K562 (cell line): ENCODE measurements around the gene PXDC1. TPM values are rescaled to one million over a fixed set of nuclear protein-coding genes. Genes with fewer than 3 reads are reported as not detected.

Experiments
- ATAC-seq: fragments of 200-7000 bp; cut with Tn5 transposase; 3 replicates; pipeline ENCODE4 v1.9.1; 2020; ENCODE audit warnings: moderate library complexity
- BruUV-seq: library from RNA; stranded (reverse); fragments of 400-500 nt; replicated peaks from 2 replicates; lab custom pipeline; 2021; lab: Mats Ljungman, UMichigan
- CTCF ChIA-PET: fragments of 300-600 bp; formaldehyde crosslinking; extraction: SDS; loops from one replicate; lab custom pipeline; 2021; ENCODE audit warnings: low intra/inter-chr PET ratio; lab: Yijun Ruan, JAX
- POLR2A ChIA-PET: fragments of 300-600, 350-650 bp; sonication (Branson Sonifier 250); formaldehyde crosslinking; extraction: SDS; loops from one replicate; lab custom pipeline; 2021; ENCODE audit warnings: antibody characterized with exemption, inconsistent platforms; lab: Yijun Ruan, JAX
- DNase-seq, 4 experiments: peaks; one replicate each; pipeline versions ENCODE4 v3.0.0 to v3.0.0-alpha.2; 2011 to 2018; ENCODE audit warnings: low spot score in 3 of 4, mixed read lengths in 3 of 4; ENCODE audit errors: extremely low read depth in 1 of 4
- FAIRE-seq: peaks from 2 replicates; lab custom pipeline; 2011; peaks lifted over from hg19 to GRCh38; lab: Jason Lieb, UNC
- H2AFZ ChIP-seq: 2 replicates; pipeline ENCODE4 v1.6.0; 2011; ENCODE audit warnings: low read depth, low read length, control low read depth, inconsistent platforms
- H3K27ac ChIP-seq: fragments of 200-600 bp; 3 replicates; pipeline ENCODE4 v1.8.0; 2011; ENCODE audit warnings: low read depth, mild to moderate bottlenecking, control low read depth, inconsistent platforms, low read length, moderate library complexity, mixed read lengths; ENCODE audit errors: extremely low read depth
- H3K27me3 ChIP-seq, 2 experiments: fragments of 300-600 bp in 1 of 2; 2 replicates in 1 of 2; 3 replicates in 1 of 2; pipeline versions ENCODE4 v1.6.0 to v1.8.0; 2011; ENCODE audit warnings: inconsistent platforms in 2 of 2, low read length in 2 of 2, mild to moderate bottlenecking in 1 of 2, mixed read lengths in 1 of 2, moderate library complexity in 1 of 2; ENCODE audit not compliant: control insufficient read depth in 2 of 2, insufficient read depth in 2 of 2
- H3K36me3 ChIP-seq: fragments of 300-600 bp; 3 replicates; pipeline ENCODE4 v1.8.0; 2011; ENCODE audit warnings: mild to moderate bottlenecking, low read length, inconsistent platforms; ENCODE audit not compliant: control insufficient read depth, insufficient read depth
- H3K4me1 ChIP-seq, 2 experiments: fragments of 200-600 bp in 1 of 2; replicated peaks in 1 of 2; 2 replicates in 1 of 2; 3 replicates in 1 of 2; pipeline versions ENCODE4 v1.5.1 to v1.8.0; 2011; ENCODE audit warnings: inconsistent platforms in 2 of 2, low read length in 2 of 2, mild to moderate bottlenecking in 1 of 2, mixed read lengths in 1 of 2, moderate library complexity in 1 of 2; ENCODE audit not compliant: control insufficient read depth in 2 of 2, insufficient read depth in 2 of 2
- H3K4me2 ChIP-seq: 2 replicates; pipeline ENCODE4 v1.6.1; 2011; ENCODE audit warnings: low read length, control low read depth, inconsistent platforms, mixed read lengths; ENCODE audit not compliant: insufficient read depth
- H3K4me3 ChIP-seq: fragments of 200-600 bp; sonication (generic), shearing (Covaris generic); 2 replicates; pipeline ENCODE4 v1.5.1; 2016; ENCODE audit warnings: control low read depth, inconsistent platforms
- H3K79me2 ChIP-seq: fragments of 200-600 bp; 3 replicates; pipeline ENCODE4 v1.8.0; 2011; ENCODE audit warnings: low read length, inconsistent platforms; ENCODE audit not compliant: control insufficient read depth, insufficient read depth
- H3K9ac ChIP-seq, 2 experiments: 2 replicates each; pipeline versions ENCODE4 v1.6.0 to v1.6.1; 2011; ENCODE audit warnings: low read depth in 2 of 2, low read length in 2 of 2, control low read depth in 1 of 2, inconsistent platforms in 1 of 2, mild to moderate bottlenecking in 1 of 2, mixed read lengths in 1 of 2; ENCODE audit not compliant: insufficient read depth in 1 of 2
- H3K9me1 ChIP-seq: one replicate; pipeline ENCODE4 v1.6.0; 2011; ENCODE audit warnings: inconsistent platforms, mild to moderate bottlenecking, low read length, moderate library complexity; ENCODE audit not compliant: control insufficient read depth, insufficient read depth
- H3K9me3 ChIP-seq: replicated peaks from 2 replicates; pipeline ENCODE4 v1.5.1; 2011; ENCODE audit warnings: low read depth, low read length, inconsistent platforms; ENCODE audit not compliant: control insufficient read depth, insufficient read depth
- H4K20me1 ChIP-seq: replicated peaks from 2 replicates; pipeline ENCODE4 v1.6.1; 2011; ENCODE audit warnings: low read length, inconsistent platforms, mixed read lengths; ENCODE audit not compliant: control insufficient read depth, insufficient read depth
- BHLHE40 ChIP-seq: IDR thresholded peaks from 2 replicates; pipeline ENCODE4 v1.6.1; 2011; ENCODE audit warnings: low read length, improper control_type of control experiment
- DACH1 ChIP-seq: fragments of 450-650 bp; IDR thresholded peaks from 2 replicates; pipeline ENCODE4 v1.6.1; 2018; ENCODE audit not compliant: partially characterized antibody
- WGBS: fragments of 100-300 bp; shearing (Covaris generic); methylation state at CpG from one replicate; pipeline ENCODE4 v1.1.6; 2016; ENCODE audit warnings: low coverage, mixed read lengths; ENCODE audit not compliant: insufficient coverage; ENCODE audit errors: missing lambda C conversion rate; 5-methylcytosine and 5-hydroxymethylcytosine counted together
- in situ Hi-C: fragments of 300-500 bp; cut with MboI; formaldehyde crosslinking; loops from 4 replicates; pipeline ENCODE4 v1.15.0; 2018; ENCODE audit warnings: inconsistent platforms, mixed read lengths
- intact Hi-C: fragments of 100-400 bp; cut with micrococcal nuclease; formaldehyde crosslinking; loops from 2 replicates; pipeline ENCODE4 v1.14.2; 2022
- polyA plus RNA-seq, 8 experiments: library from polyadenylated mRNA; depleted of rRNA in 4 of 8; stranded (reverse) in 5 of 8; unstranded in 3 of 8; fragments of >200 nt; fragmentation: Nextera tagmentation in 2 of 8; fragmentation: Illumina TruSeq in 1 of 8; extraction: Ambion mirVana in 2 of 8; extraction: Trizol in 1 of 8; gene quantifications; 2 replicates each; pipeline versions ENCODE4 v1.2.1 to v1.2.3, GENCODE V29; 2011 to 2014; ENCODE audit warnings: inconsistent platforms in 1 of 8, missing spikeins in 1 of 8
- total RNA-seq, 7 experiments: library from RNA; depleted of rRNA in 6 of 7; stranded (reverse); fragments of >200 nt in 6 of 7; fragmentation: Illumina TruSeq in 2 of 7; extraction: Trizol in 2 of 7; gene quantifications; 2 replicates each; pipeline versions ENCODE4 v1.2.1 to v1.2.3, GENCODE V29; 2011 to 2021; ENCODE audit warnings: low replicate concordance in 1 of 7
- TF ChIP-seq, protein P1 (sequence below): IDR thresholded peaks from 2 replicates; pipeline ENCODE4 v1.6.1; 2014; ENCODE audit warnings: antibody characterized with exemption
- TF ChIP-seq, protein P2 (sequence below), 2 experiments: IDR thresholded peaks; 2 replicates each; pipeline ENCODE4 v1.6.1; 2011; ENCODE audit warnings: borderline replicate concordance in 1 of 2, control low read depth in 1 of 2, low read depth in 1 of 2, low read length in 1 of 2, mild to moderate bottlenecking in 1 of 2, mixed read lengths in 1 of 2, moderate library complexity in 1 of 2; ENCODE audit not compliant: insufficient read depth in 1 of 2, insufficient read length in 1 of 2, poor library complexity in 1 of 2, severe bottlenecking in 1 of 2; ENCODE audit errors: extremely low read depth in 1 of 2

Gene PXDC1
- total and polyA plus RNA-seq, 9 of the 15 experiments (the other 6 are each of a cell fraction or from before 2014, with no cell fraction given) = 0.09 to 0.33 (median 0.16) TPM; not detected in 5

DNA sequence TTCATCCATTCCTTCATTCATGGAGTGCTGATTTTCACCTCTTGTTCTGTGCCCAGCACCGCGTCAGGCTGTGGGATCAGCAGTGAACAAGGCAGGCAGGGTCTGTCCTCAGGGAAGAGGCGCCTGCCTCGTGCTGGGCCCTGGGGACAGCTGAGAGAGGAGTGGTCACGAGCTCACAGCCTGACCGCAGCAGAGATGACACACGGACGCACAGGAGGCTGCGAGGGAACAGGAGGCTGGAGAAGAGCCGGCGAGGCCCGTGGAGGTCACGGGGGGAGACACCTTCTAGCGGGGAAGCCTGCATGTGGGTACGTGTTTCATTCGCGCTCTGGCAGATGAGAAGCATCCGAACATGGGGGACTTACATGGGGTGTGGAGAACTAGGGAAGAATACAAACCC lies 27.5 kb downstream of the PXDC1 start:
- ATAC-seq (no peak), FAIRE-seq (no peak), DNase-seq (no peak)
- no peaks in the 10 kb centered on the region for H3K9me1 ChIP-seq
- peaks cover 3 to 29% of the 10 kb centered on the region in 2 experiments; a peak in 4 of 5 replicates for H3K4me1 ChIP-seq
- H3K27me3 ChIP-seq = peaks cover 48 to 70% of the 10 kb centered on the region in 2 experiments; a peak in 4 of 5 replicates
- no TSS peak for BruUV-seq
- H3K4me2 ChIP-seq = no peak overlapping the region
- H3K4me3 ChIP-seq = no peak overlapping the region
- 36% methylated on average over 18 of the region's 18 CpGs for WGBS
- no peaks in the 10 kb centered on the region for H3K36me3 ChIP-seq
- TF ChIP-seq, protein P1, sequence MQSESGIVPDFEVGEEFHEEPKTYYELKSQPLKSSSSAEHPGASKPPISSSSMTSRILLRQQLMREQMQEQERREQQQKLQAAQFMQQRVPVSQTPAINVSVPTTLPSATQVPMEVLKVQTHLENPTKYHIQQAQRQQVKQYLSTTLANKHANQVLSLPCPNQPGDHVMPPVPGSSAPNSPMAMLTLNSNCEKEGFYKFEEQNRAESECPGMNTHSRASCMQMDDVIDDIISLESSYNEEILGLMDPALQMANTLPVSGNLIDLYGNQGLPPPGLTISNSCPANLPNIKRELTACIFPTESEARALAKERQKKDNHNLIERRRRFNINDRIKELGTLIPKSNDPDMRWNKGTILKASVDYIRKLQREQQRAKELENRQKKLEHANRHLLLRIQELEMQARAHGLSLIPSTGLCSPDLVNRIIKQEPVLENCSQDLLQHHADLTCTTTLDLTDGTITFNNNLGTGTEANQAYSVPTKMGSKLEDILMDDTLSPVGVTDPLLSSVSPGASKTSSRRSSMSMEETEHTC = 0 out of 2 replicates have a peak, but pooled peaks have one; percentile 21
- TF ChIP-seq BHLHE40 (0 out of 2 replicates have a peak, but pooled peaks have one; percentile 23), DACH1 (no peak)
- TF ChIP-seq, protein P2, sequence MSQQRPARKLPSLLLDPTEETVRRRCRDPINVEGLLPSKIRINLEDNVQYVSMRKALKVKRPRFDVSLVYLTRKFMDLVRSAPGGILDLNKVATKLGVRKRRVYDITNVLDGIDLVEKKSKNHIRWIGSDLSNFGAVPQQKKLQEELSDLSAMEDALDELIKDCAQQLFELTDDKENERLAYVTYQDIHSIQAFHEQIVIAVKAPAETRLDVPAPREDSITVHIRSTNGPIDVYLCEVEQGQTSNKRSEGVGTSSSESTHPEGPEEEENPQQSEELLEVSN (IDR thresholded peaks at IDR 0.05; ENCODE audit: borderline replicate concordance in 1 of 2, extremely low read depth in 1 of 2, insufficient read depth in 1 of 2, insufficient read length in 1 of 2, low read depth in 1 of 2, low read length in 1 of 2, poor library complexity in 1 of 2, severe bottlenecking in 1 of 2) = peak in 1 of 2 experiments; percentile 13
- no peaks in the 10 kb centered on the region for H3K79me2 ChIP-seq
- H2AFZ ChIP-seq = no peak overlapping the region
- intact Hi-C loops = loop anchor here (10.0 kb wide), 1 partner anchor 989 kb away; no protein-coding TSS in a partner anchor
- POLR2A ChIA-PET = interaction anchor here (1.0 kb wide), 1 partner anchor 450 kb away, joined by 3 read pairs; no protein-coding TSS in a partner anchor
- in situ Hi-C loops = no loop called here
- H3K9ac ChIP-seq = 0 out of 4 replicates have a peak overlapping the region, but pooled peaks of 1 of the 2 experiments have one; percentile 20
- CTCF ChIA-PET = no interaction called here
- H4K20me1 ChIP-seq = peaks cover 13% of the 10 kb centered on the region
- no peak overlapping the region for H3K27ac ChIP-seq
- no peaks in the 10 kb centered on the region for H3K9me3 ChIP-seq
